ENCODE data around the gene ZBTB4.

DNA sequence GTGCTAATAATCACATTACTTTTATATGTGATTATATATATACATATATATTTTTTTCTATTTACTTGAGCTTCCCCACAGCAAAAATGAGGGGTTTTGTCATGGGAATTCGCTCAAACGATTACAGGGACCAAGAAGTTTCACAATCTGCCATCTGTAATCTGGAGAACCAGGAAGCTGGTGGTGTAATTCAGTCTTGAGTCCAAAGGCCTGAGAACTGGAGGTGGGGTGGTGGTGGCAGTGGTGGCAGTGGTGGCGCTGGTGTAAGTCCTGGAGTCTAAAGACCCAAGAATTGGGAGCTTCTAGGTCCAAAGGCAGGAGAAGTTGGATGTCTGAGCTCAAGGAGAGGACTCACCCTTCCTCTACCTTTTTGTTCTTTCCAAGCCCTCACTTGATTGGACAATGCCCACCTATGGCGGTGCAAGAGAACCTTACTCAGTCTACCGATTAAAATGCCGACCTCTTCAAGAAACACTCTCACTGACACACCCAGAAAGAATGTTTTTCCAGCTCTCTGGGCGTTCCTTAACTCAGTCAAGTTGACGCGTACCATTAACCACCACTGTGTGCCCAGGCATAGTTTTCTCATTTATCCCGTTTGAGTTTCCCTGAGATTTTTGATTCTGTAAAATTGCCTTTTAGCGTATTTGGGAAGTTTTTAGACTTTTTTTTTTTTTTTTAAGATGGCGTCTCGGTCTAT lies 36.6 kb upstream of the ZBTB4 start:
- TF ChIP-seq, protein P1, sequence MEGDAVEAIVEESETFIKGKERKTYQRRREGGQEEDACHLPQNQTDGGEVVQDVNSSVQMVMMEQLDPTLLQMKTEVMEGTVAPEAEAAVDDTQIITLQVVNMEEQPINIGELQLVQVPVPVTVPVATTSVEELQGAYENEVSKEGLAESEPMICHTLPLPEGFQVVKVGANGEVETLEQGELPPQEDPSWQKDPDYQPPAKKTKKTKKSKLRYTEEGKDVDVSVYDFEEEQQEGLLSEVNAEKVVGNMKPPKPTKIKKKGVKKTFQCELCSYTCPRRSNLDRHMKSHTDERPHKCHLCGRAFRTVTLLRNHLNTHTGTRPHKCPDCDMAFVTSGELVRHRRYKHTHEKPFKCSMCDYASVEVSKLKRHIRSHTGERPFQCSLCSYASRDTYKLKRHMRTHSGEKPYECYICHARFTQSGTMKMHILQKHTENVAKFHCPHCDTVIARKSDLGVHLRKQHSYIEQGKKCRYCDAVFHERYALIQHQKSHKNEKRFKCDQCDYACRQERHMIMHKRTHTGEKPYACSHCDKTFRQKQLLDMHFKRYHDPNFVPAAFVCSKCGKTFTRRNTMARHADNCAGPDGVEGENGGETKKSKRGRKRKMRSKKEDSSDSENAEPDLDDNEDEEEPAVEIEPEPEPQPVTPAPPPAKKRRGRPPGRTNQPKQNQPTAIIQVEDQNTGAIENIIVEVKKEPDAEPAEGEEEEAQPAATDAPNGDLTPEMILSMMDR (conservative IDR thresholded peaks at IDR 0.05; ENCODE audit: low read depth, low read length), result no peak
- TF ChIP-seq EZH2 (IDR thresholded peaks at IDR 0.05; ENCODE audit: low read length, unreplicated experiment), result no peak

Measured in PC-3 (cell line).